ENCODE data around the gene FDX1. TPM values are rescaled to one million over a fixed set of nuclear protein-coding genes. Genes with fewer than 3 reads are reported as not detected.
"Not testable (repeated sequence)": the region's sequence is repeated elsewhere in the genome, so short reads cannot be mapped to it uniquely, and the experiment has no call there.

The FDX1 gene
- 10 to 100 TPM; 15.2 to 28.5 (median 22.5) TPM for total RNA-seq
- 10 to 100 TPM; 12.3 to 20.3 TPM for polyA plus RNA-seq
- long read RNA-seq, donor 1, transcript FDX1-201 (4 exons, 3,206 nt), result major isoform, 124 of 134 reads
- long read RNA-seq, donor 1, partial matches to known transcripts, result 6 of 134 reads
- long read RNA-seq, donor 1, other reads (novel, unspliced or antisense), result 4 of 134 reads
- long read RNA-seq, donor 2, transcript FDX1-201 (4 exons, 3,206 nt), result major isoform, 62 of 67 reads
- long read RNA-seq, donor 2, partial matches to known transcripts, result 0 of 67 reads
- long read RNA-seq, donor 2, other reads (novel, unspliced or antisense), result 5 of 67 reads
- long read RNA-seq, donor 3, transcript FDX1-201 (4 exons, 3,206 nt), result major isoform, 72 of 79 reads
- long read RNA-seq, donor 3, partial matches to known transcripts, result 5 of 79 reads
- long read RNA-seq, donor 3, other reads (novel, unspliced or antisense), result 2 of 79 reads

GRCh38 chr11:110429731-110430266 is at the start of gene FDX1:
Gene FDX1 (plus strand): TSS chr11:110429948. CDS start chr11:110430121, 173 bp downstream.
- Histone ChIP-seq H3K4me3 (peak within 1 kb of the TSS; percentile 73 to 94 (median 84)), H3K27me3 (no peaks in the 10 kb centered on the region), H3K27ac (peak within 1 kb of the TSS; percentile 74 to 97 (median 91)), H3K36me3 (no peaks in the 10 kb centered on the region), H3K4me1 (peaks cover 0 to 39% (median 31%) of the 10 kb centered on the region in 12 donors), H3K9me3 (no peaks in the 10 kb centered on the region)
- WGBS, 4 donors, result 0 to 1% (median 0%) methylated on average over 12 to 65 of the region's 65 CpGs
- DNase-seq (peak; percentile 79 to 91 (median 90)), ATAC-seq (peak; percentile 86 to 97 (median 95))
- intact Hi-C loops (cut with DNase I), result loop anchor here (2.0 to 10.0 kb wide), 8 partner anchors 52 to 805 kb away; partner anchors contain the start of gene RDX (in 3 of the 10)
- TF ChIP-seq, protein P1, sequence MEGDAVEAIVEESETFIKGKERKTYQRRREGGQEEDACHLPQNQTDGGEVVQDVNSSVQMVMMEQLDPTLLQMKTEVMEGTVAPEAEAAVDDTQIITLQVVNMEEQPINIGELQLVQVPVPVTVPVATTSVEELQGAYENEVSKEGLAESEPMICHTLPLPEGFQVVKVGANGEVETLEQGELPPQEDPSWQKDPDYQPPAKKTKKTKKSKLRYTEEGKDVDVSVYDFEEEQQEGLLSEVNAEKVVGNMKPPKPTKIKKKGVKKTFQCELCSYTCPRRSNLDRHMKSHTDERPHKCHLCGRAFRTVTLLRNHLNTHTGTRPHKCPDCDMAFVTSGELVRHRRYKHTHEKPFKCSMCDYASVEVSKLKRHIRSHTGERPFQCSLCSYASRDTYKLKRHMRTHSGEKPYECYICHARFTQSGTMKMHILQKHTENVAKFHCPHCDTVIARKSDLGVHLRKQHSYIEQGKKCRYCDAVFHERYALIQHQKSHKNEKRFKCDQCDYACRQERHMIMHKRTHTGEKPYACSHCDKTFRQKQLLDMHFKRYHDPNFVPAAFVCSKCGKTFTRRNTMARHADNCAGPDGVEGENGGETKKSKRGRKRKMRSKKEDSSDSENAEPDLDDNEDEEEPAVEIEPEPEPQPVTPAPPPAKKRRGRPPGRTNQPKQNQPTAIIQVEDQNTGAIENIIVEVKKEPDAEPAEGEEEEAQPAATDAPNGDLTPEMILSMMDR (IDR thresholded peaks at IDR 0.05), result peak; percentile 32 to 89 (median 70)
- TF ChIP-seq POLR2A (IDR thresholded peaks at IDR 0.05), result peak in 1 of 2 donors; percentile 76

DNA sequence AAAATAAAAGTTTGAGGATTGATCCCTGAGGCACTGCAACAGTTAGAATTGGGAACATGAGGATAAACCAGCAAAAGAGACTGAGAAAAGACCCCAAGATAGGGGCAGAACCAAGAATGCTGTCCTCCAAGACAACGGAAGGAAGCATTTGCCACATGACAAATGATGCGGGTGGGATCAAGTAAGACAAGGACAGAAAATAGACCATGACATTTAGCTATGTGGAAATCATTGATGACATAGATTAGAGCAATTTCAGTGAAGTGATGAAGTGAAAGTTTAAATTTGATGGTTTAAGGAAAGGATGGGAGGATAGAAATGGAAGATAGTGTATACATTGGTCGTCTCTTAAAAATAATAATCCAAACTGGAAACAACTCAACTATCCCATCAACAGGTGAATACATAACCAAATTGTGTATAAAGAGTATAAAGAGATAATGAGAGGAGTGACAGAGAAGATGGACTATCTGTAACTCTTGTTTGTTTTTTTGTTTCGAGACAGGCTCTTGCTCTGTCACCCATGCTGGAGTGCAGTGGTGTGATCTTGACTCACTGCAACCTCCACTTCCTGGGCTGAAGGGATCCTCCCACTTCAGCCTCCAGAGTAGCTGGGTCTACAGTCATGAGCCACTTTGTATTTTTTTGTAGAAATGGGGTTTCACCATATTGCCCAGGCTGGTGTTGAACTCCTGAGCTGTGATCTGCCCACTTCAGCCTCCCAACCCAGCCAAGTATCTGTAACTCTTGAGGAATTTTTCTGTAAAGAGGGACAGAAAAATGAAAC is 48.7 kb upstream of the FDX1 start:
- Histone ChIP-seq H3K27ac (no peak overlapping the region), H3K36me3 (no peaks in the 10 kb centered on the region), H3K27me3 (no peaks in the 10 kb centered on the region), H3K4me1 (peaks cover 0 to 16% (median 6%) of the 10 kb centered on the region in 12 donors), H3K4me3 (no peak overlapping the region), H3K9me3 (no peaks in the 10 kb centered on the region)
- DNase-seq (no peak), ATAC-seq (no peak)
- no peak for TF ChIP-seq POLR2A (IDR thresholded peaks at IDR 0.05)
- TF ChIP-seq, protein P1 (IDR thresholded peaks at IDR 0.05), result no peak
- 89 to 95% (median 92%) methylated on average over 4 of the region's 4 CpGs for WGBS, 4 donors
- intact Hi-C loops (cut with DNase I), result no loop called here

DNA sequence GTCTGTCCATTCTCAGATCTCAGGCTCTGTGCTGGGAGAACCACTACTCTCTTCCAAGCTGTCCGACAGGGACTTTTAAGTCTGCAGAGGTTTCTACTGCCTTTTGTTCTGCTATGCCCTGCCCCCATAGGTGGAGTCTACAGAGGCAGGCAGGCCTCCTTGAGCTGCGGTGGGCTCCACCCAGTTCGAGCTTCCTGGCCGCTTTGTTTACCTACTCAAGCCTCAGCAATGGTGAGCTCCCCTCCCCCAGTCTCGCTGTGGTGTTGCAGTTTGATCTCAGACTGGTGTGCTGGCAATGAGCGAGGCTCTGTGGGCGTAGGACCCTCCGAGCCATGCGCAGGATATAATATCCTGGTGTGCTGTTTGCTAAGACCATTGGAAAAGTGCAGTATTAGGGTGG is 41.5 kb upstream of the FDX1 start:
- ATAC-seq; H3K27me3 ChIP-seq; H3K4me3 ChIP-seq; intact Hi-C loops (cut with DNase I); H3K4me1 ChIP-seq; H3K27ac ChIP-seq; DNase-seq; H3K9me3 ChIP-seq; H3K36me3 ChIP-seq: not testable (repeated sequence)
- 89 to 92% (median 89%) methylated on average over 9 of the region's 9 CpGs for WGBS, 4 donors

GRCh38 chr11:110389965-110390364 is 39.8 kb upstream of the FDX1 start:
- H3K4me1 ChIP-seq, result no peaks in the 10 kb centered on the region
- H3K4me3 ChIP-seq, result no peak overlapping the region
- no peak overlapping the region for H3K27ac ChIP-seq
- intact Hi-C loops (cut with DNase I), result no loop called here
- H3K9me3 ChIP-seq, result peaks cover 0 to 8% (median 0%) of the 10 kb centered on the region in 12 donors
- H3K27me3 ChIP-seq, result no peaks in the 10 kb centered on the region
- no peaks in the 10 kb centered on the region for H3K36me3 ChIP-seq
- DNase-seq (no peak), ATAC-seq (no peak)
- TF ChIP-seq, protein P1 (IDR thresholded peaks at IDR 0.05), result no peak
- no peak for TF ChIP-seq POLR2A (IDR thresholded peaks at IDR 0.05)
- 60 to 85% (median 84%) methylated on average over 4 of the region's 4 CpGs for WGBS, 4 donors
